ENCODE results near the gene CR1. TPM values are rescaled to one million over a fixed set of nuclear protein-coding genes. Genes with fewer than 3 reads are reported as not detected.
"Not testable (repeated sequence)": the region's sequence is repeated elsewhere in the genome, so short reads cannot be mapped to it uniquely, and the experiment has no call there.

CR1 gene
- total RNA-seq, 1 donor from 2014 or later, result 0.51 TPM

DNA sequence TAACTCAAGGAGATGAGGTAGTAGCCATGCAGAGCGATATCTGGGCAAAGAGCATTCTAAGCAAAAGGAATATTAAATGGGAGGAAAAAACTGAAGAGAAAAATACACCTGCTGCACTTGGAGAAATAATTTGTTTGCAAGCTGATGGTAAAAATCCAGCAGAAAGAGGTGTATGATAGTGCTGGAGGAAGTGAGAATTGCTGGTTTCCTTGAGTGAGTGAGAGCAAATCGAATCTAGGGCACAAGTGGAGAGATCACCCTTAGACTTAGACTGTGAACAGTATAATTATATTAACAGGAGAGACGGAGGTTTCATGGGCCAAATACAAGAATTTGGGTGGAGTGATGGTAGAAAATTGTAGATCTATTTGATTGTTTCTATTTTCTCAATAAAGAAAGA lies 2.7 kb upstream of the CR1 start:
- TF ChIP-seq, protein P1, sequence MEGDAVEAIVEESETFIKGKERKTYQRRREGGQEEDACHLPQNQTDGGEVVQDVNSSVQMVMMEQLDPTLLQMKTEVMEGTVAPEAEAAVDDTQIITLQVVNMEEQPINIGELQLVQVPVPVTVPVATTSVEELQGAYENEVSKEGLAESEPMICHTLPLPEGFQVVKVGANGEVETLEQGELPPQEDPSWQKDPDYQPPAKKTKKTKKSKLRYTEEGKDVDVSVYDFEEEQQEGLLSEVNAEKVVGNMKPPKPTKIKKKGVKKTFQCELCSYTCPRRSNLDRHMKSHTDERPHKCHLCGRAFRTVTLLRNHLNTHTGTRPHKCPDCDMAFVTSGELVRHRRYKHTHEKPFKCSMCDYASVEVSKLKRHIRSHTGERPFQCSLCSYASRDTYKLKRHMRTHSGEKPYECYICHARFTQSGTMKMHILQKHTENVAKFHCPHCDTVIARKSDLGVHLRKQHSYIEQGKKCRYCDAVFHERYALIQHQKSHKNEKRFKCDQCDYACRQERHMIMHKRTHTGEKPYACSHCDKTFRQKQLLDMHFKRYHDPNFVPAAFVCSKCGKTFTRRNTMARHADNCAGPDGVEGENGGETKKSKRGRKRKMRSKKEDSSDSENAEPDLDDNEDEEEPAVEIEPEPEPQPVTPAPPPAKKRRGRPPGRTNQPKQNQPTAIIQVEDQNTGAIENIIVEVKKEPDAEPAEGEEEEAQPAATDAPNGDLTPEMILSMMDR (IDR thresholded peaks at IDR 0.05; ENCODE audit: unreplicated experiment), result no peak

DNA sequence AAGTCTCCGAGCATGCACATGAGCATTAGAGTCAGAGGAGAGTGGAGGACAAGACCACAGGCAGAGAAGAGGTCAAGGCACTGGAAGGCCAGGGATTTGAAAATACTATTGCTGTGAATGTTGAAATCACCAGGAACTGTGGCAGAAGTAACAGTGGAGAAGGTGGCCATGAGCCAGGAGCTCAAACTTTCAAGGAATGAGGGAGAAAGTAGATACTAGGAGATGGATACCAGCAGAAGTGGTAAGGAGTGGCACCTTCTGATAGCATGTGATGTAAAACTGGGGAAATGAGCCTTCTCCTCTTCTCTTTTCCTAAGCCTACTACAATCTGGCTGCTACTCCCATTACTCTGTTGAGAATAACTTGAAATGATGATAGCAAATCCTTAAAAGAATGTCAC lies 1.8 kb upstream of the CR1 start:
- Mint-ChIP-seq H3K9me3 (ENCODE audit: unreplicated experiment) (no peaks in the 10 kb centered on the region), H3K27ac (ENCODE audit: unreplicated experiment) (no peak overlapping the region)
- TF ChIP-seq, protein P1 (IDR thresholded peaks at IDR 0.05; ENCODE audit: unreplicated experiment), result no peak

More for the DNA sequence above, 2.7 kb upstream of the CR1 start:
- no peaks in the 10 kb centered on the region for H3K9me3 Mint-ChIP-seq (ENCODE audit: unreplicated experiment)
- H3K27me3 Mint-ChIP-seq (ENCODE audit: unreplicated experiment), result peaks cover 6% of the 10 kb centered on the region
- no peak overlapping the region for H3K4me3 Mint-ChIP-seq (ENCODE audit: unreplicated experiment)
- H3K4me1 Mint-ChIP-seq (ENCODE audit: unreplicated experiment), result peaks cover 7% of the 10 kb centered on the region
- no peak overlapping the region for H3K27ac Mint-ChIP-seq (ENCODE audit: unreplicated experiment)
- DNase-seq (ENCODE audit: low spot score), result no peak
- H3K36me3 Mint-ChIP-seq (ENCODE audit: low read depth, unreplicated experiment), result no peaks in the 10 kb centered on the region

DNA sequence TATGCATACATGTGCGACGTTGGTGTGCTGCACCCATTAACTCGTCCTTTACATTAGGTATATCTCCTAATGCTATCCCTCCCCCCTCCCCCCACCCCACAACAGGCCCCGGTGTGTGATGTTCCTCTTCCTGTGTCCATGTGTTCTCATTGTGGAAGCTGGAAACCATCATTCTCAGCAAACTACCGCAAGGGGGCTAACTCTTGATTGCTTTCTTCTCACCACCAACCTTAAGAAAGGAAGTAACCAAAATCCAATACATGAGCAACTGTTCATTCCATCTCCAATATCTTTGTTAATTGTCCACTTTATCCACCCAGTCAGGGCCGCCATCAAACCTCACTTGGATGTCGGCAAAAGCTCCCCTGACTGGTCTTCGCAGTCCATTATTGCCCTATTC lies 676 bp upstream of the CR1 start:
- not testable (repeated sequence) for H3K4me1 Mint-ChIP-seq (ENCODE audit: unreplicated experiment); H3K27ac Mint-ChIP-seq (ENCODE audit: unreplicated experiment); H3K9me3 Mint-ChIP-seq (ENCODE audit: unreplicated experiment); DNase-seq (ENCODE audit: low spot score); H3K36me3 Mint-ChIP-seq (ENCODE audit: low read depth, unreplicated experiment); H3K4me3 Mint-ChIP-seq (ENCODE audit: unreplicated experiment); H3K27me3 Mint-ChIP-seq (ENCODE audit: unreplicated experiment)

More for the DNA sequence above, 1.8 kb upstream of the CR1 start:
- DNase-seq (ENCODE audit: low spot score), result no peak
- Mint-ChIP-seq H3K36me3 (ENCODE audit: low read depth, unreplicated experiment) (no peaks in the 10 kb centered on the region), H3K27me3 (ENCODE audit: unreplicated experiment) (peaks cover 6% of the 10 kb centered on the region), H3K4me3 (ENCODE audit: unreplicated experiment) (no peak overlapping the region), H3K4me1 (ENCODE audit: unreplicated experiment) (peaks cover 7% of the 10 kb centered on the region)

DNA sequence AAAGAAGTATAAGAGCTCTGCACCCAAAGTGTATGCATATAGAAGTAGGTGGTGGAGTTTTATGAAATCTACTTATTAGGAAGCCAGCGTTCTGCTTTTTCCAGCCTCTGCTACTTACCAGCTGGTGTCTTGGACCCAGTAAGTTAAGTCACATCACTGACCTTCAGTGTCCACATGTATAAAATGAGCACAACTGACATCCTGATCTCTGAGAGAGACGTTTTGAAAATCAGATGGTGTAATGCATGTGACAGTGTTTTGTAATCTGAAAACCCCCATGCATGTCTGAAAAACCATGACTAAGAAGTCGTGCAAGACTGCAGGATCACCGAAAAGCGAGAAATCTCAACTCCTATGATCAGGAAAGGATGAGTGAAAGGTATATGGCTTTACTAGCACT lies 2.0 kb downstream of the CR1 start:
- peaks cover 7% of the 10 kb centered on the region for H3K27me3 Mint-ChIP-seq (ENCODE audit: unreplicated experiment)
- H3K4me3 Mint-ChIP-seq (ENCODE audit: unreplicated experiment), result no peak overlapping the region
- H3K36me3 Mint-ChIP-seq (ENCODE audit: low read depth, unreplicated experiment), result no peaks in the 10 kb centered on the region
- no peaks in the 10 kb centered on the region for H3K9me3 Mint-ChIP-seq (ENCODE audit: unreplicated experiment)
- H3K4me1 Mint-ChIP-seq (ENCODE audit: unreplicated experiment), result peaks cover 7% of the 10 kb centered on the region
- no peak overlapping the region for H3K27ac Mint-ChIP-seq (ENCODE audit: unreplicated experiment)
- no peak for DNase-seq (ENCODE audit: low spot score)
- TF ChIP-seq, protein P1 (IDR thresholded peaks at IDR 0.05; ENCODE audit: unreplicated experiment), result no peak

DNA sequence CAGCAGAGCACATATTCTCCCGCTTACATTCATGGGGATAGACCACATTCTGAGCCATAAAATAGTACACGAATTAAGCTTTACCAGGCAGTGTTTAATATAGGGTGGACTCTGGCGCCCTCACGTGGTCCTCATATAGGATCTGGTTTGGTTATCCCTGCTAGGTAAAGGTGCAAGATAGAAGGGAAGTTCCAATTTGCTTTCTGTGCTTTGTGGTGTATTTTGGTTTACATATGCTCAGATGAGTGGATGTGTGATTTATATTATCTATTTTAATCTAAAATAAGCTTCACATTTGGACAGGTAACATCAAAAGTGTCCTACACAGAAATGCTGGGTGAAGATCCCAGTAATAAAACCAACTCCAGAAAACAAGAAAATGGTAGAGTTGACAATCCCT lies 3.6 kb downstream of the CR1 start:
- Mint-ChIP-seq H3K4me1 (ENCODE audit: unreplicated experiment) (peaks cover 7% of the 10 kb centered on the region), H3K27ac (ENCODE audit: unreplicated experiment) (no peak overlapping the region), H3K4me3 (ENCODE audit: unreplicated experiment) (no peak overlapping the region), H3K36me3 (ENCODE audit: low read depth, unreplicated experiment) (no peaks in the 10 kb centered on the region), H3K9me3 (ENCODE audit: unreplicated experiment) (no peaks in the 10 kb centered on the region), H3K27me3 (ENCODE audit: unreplicated experiment) (peaks cover 7% of the 10 kb centered on the region)
- TF ChIP-seq, protein P1 (IDR thresholded peaks at IDR 0.05; ENCODE audit: unreplicated experiment), result peak; percentile 67
- DNase-seq (ENCODE audit: low spot score), result peak; percentile 46

DNA sequence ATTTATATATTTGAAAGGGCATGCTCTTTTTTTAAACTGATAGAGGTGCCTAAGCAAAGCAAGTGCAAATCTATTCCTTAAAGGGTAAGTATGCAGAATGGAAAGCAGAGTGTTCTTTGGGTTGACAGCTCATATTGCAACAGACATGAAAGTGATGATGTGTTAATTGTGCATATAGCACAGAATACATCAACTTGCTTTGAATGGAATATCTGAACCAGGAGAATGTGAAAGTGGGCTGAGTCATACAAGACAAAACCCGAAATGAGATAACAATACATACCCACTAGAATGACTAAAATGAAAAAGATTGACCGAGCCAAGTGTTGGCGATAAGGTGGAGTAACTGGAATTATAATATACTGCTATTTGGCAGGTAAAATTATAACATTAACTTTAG lies 4.3 kb downstream of the CR1 start:
- no peaks in the 10 kb centered on the region for H3K36me3 Mint-ChIP-seq (ENCODE audit: low read depth, unreplicated experiment)
- H3K4me3 Mint-ChIP-seq (ENCODE audit: unreplicated experiment), result no peak overlapping the region
- peaks cover 6% of the 10 kb centered on the region for H3K4me1 Mint-ChIP-seq (ENCODE audit: unreplicated experiment)
- no peak for DNase-seq (ENCODE audit: low spot score)
- H3K9me3 Mint-ChIP-seq (ENCODE audit: unreplicated experiment), result no peaks in the 10 kb centered on the region
- peaks cover 7% of the 10 kb centered on the region for H3K27me3 Mint-ChIP-seq (ENCODE audit: unreplicated experiment)
- H3K27ac Mint-ChIP-seq (ENCODE audit: unreplicated experiment), result no peak overlapping the region
- TF ChIP-seq, protein P1 (IDR thresholded peaks at IDR 0.05; ENCODE audit: unreplicated experiment), result no peak

Data from endothelial cell (in vitro differentiated cells).